Activated CD4-positive, alpha-beta T cell treated with anti-CD3 and anti-CD28 coated beads for 1 hour (primary cell): ENCODE measurements around the gene KRTAP4-6.
"Not testable (repeated sequence)": the region's sequence is repeated elsewhere in the genome, so short reads cannot be mapped to it uniquely, and the experiment has no call there.

Experiments used
- DNase-seq: peaks from one replicate; pipeline ENCODE4 v3.0.0-alpha.2; 2020

KRTAP4-6 gene

DNA sequence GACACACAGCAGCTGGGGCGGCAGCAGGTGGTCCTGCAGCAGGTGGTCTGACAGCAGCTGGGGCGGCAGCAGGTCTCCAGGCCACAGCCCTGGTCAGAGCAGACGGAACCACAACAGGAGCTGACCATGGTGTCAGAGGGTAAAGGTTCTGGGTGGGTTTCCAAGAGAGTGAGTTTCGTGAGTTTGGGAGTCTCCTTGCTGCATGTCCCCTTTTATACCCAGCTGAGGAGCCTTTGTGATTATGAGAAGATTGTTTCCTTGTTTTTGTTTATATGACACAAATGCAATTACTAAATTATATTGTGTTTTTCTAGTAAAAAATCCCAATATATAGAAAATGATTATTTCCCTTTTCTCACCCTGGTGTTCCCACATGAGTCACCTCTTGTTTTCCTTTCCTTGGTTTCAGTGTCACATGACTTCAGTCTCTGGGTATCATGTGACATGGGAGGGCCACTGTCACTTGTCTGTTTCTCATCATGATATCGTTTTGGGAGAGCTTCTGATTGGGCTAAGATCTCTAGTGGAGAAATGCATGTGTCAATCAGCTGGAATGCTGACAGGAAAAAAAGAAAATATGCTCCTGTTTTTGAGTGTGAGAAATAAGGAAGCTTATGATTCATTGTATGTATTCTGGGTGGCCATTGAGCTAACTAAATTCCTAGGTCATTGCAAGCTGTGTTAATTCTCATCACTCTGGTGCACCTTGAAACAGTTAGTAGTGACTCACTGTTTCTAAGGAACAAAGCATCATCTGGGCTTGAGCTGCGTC, at the start of gene KRTAP4-6:
TSS of gene KRTAP4-6 (minus strand) at position 185 of the 772 bp plus-strand sequence. CDS start at position 128, 57 bp downstream.
- no peak for DNase-seq

DNA sequence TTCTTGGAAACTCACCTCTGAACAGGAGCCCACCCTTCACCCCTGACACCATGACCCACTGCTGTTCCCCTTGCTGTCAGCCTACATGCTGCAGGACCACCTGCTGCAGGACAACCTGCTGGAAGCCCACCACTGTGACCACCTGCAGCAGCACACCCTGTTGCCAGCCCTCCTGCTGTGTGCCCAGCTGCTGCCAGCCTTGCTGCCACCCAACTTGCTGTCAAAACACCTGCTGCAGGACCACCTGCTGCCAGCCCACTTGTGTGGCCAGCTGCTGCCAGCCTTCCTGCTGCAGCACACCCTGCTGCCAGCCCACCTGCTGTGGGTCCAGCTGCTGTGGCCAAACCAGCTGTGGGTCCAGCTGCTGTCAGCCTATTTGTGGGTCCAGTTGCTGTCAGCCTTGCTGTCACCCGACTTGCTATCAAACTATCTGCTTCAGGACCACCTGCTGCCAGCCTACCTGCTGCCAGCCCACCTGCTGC, 49.5 kb upstream of the KRTAP4-6 start, which contains the start of gene KRTAP9-1:
TSS of gene KRTAP9-1 (plus strand) at position 51 of the 482 bp plus-strand sequence. CDS start at position 51, 0 bp downstream.
- DNase-seq, result not testable (repeated sequence)

- no peak for DNase-seq
Measured at GRCh38 chr17:41186872-41187271, 46.5 kb upstream of the KRTAP4-6 start.

GRCh38 chr17:41185001-41185400, 44.7 kb upstream of the KRTAP4-6 start:
- DNase-seq, result no peak

- no peak for DNase-seq
Measured at GRCh38 chr17:41184480-41184961, 44.2 kb upstream of the KRTAP4-6 start, which contains the start of gene KRTAP4-1. TSS of gene KRTAP4-1 (minus strand) at chr17:41184911. CDS start at chr17:41184854, 57 bp downstream.

DNA sequence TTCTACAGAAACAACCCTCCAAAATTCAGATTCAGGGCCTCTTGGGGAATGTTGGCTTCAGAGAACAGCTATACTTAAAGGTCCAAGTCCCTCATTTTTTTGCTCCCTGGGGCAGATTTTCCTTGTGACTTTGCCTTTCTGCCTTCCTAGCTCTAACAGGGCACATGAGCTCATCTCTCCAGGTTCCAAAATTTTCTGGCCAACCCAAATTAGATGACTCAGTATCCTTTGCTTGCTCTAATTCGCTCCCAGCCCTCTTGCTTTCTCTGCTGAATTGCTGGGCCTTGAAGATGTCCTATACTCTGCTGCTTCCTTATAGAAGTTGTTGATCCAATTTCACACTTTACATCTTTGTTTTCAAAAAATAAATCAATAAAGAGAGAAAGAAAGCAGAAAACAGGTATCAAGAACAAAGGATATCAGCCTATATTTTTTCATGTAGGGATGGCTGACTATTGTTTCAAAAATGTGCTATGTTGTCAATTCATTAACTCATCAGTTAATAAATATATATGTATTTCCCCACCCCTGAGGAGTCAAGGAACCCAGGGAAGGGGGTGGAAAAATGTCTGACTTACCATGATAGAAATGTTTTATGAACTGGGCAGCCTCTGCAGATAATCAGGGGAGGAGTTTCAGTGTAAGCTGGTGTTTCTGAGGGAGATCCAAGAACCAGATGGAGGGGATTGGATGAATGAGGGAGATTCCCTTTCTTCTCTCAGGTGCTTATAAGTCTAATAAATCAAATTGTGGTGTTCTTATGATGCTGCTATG, 38.7 kb upstream of the KRTAP4-6 start:
- no peak for DNase-seq

GRCh38 chr17:41178341-41178740, 38.0 kb upstream of the KRTAP4-6 start:
- no peak for DNase-seq

DNA sequence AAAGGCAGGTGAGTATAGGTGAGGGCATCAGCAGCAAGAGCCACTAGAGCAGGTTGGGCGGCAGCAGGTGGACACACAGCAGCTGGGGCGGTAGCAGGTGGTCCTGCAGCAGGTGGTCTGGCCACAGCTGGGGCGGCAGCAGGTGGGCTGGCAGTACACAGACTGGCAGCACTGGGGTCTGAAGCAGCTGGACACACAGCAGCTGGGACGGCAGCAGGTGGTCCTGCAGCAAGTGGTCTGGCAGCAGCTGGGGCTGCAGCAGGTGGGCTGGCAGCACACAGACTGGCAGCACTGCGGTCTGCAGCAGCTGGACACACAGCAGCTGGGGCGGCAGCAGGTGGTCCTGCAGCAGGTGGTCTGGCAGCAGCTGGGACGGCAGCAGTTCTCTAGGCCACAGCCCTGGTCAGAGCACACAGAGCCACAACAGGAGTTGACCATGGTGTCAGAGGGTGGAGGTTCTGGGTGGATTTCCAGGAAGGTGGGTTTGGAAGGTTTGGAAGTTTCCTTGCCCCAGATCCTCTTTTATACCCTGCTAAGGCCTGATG, 37.5 kb upstream of the KRTAP4-6 start, which contains the start of gene KRTAP4-2:
TSS of gene KRTAP4-2 (minus strand) at position 495 of the 545 bp plus-strand sequence. CDS start at position 438, 57 bp downstream.
- DNase-seq, result no peak

DNA sequence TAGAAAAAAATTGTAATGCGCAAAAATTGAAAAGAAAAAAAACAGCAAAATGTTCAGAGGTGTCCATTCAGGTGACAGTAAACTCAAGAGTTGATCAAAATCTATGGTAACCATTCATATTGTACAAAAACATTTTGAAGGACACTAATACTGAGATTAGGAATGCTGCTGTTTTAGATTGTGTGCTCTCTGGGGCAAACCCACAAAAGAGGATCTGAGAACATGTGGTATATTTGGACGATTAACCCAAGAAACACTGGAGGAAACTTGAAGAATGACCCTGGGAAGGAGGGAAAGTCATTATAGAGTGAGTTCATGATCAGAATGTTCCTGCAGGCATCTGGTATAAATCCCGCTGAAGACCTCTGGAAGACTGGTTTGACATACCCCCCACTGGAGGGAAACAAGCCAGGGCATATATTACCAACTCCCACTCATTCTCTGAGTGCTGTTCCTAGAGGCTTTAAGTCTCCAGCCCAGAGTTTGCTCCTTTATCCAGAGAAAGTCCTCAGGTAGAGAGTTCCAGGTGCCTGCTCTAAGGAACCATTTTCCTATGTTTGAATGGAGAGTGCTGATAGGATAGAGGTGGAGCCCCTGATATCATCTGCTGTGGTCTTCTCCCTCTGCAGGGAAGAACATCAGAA, 36.5 kb upstream of the KRTAP4-6 start:
- DNase-seq, result no peak

GRCh38 chr17:41171886-41172285, 31.5 kb upstream of the KRTAP4-6 start:
- DNase-seq, result no peak

- no peak for DNase-seq
Measured at GRCh38 chr17:41168121-41168520, 27.8 kb upstream of the KRTAP4-6 start, which contains the start of gene KRTAP4-3. TSS of gene KRTAP4-3 (minus strand) at chr17:41168221. CDS start at chr17:41168172, 49 bp downstream.

- DNase-seq, result no peak
Measured at GRCh38 chr17:41167561-41167960, 27.2 kb upstream of the KRTAP4-6 start.

DNA sequence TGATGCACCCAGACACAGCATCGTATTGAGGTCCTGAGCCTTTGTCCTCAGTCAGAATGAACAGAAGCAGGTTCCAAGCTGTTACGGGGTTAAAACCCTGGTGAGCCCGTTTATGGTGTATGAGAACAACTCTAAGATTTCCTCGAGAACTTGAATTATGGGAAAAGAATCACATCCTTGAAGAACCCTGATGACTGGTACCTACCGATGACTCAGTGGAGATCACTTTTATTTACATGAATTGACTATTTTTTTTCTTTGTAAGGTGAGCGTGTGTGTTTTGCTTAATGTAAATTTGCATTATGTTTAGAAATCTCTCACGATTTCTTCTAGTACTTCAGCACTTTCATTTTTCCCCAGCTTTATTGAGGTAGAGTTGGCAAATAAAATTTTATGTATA, 23.5 kb upstream of the KRTAP4-6 start:
- no peak for DNase-seq

GRCh38 chr17:41160648-41161047, 20.3 kb upstream of the KRTAP4-6 start, which contains the start of gene KRTAP4-4:
TSS of gene KRTAP4-4 (minus strand) at chr17:41160748. CDS start at chr17:41160691, 57 bp downstream.
- DNase-seq, result no peak

DNA sequence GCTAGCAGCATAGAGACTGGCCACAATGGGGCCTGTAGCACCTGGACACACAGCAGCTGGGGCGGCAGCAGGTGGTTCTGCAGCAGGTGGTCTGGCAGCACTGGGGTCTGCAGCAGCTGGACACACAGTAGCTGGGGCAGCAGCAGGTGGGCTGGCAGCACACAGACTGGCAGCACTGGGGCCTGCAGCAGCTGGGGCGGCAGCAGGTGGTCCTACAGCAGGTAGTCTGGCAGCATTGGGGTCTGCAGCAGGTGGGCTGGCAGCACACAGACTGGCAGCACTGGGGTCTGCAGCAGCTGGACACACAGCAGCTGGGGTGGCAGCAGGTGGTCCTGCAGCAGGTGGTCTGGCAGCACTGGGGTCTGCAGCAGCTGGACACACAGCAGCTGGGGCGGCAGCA, 19.8 kb upstream of the KRTAP4-6 start:
- DNase-seq, result not testable (repeated sequence)

GRCh38 chr17:41153856-41154255, 13.5 kb upstream of the KRTAP4-6 start:
- DNase-seq, result no peak

DNA sequence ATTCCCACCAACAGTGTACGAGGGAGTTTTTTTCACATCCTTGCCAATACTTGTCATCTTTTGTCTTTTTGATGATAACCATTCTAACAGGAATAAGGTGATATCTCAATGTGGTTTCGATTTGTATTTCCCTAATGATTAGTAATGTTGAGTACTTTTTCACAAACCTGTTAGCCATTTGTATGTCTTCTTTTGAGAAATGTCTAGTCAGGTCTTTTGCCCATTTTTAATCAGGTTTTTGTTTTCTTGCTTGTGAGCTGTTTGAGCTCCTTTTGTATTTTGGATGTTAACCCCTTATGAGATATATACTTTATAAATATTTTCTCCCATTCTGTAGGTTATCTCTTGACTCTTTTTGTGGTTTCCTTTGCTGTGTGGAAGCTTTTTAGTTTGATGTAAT, 11.2 kb upstream of the KRTAP4-6 start:
- no peak for DNase-seq

DNA sequence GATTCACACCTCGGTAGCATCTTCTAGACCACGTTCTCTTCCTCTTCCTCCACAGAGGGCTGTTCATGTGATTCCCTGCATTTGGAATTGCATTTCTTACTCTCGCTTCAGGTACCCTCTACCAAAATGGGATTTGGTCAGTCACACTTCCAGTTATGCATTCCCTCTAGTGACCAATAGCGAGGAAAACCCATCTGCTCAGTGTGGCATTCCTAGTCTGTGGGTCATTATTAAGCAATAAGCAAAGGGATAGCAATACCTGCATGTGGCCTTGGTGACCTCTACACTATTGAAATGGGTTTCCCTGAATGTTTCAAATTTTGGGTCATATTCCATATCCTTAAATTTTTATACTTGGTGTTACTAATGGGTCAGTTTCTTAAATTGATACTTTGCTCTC, 9.7 kb upstream of the KRTAP4-6 start:
- no peak for DNase-seq

DNA sequence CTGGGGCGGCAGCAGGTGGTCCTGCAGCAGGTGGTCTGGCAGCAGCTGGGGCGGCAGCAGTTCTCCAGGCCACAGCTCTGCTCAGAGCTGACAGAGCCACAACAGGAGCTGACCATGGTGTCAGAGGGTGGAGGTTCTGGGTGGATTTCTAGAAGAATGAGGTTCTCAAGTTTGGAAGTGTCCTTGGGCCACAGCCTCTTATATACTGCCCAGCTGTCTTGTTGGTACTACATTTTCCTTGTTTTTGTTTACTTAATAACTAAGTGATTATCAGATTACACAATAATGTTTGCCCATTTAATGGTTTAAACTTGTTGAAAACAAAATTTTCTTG, 9.3 kb upstream of the KRTAP4-6 start, which contains the start of gene KRTAP4-5:
TSS of gene KRTAP4-5 (minus strand) at position 174 of the 334 bp plus-strand sequence. CDS start at position 116, 58 bp downstream.
- no peak for DNase-seq

DNA sequence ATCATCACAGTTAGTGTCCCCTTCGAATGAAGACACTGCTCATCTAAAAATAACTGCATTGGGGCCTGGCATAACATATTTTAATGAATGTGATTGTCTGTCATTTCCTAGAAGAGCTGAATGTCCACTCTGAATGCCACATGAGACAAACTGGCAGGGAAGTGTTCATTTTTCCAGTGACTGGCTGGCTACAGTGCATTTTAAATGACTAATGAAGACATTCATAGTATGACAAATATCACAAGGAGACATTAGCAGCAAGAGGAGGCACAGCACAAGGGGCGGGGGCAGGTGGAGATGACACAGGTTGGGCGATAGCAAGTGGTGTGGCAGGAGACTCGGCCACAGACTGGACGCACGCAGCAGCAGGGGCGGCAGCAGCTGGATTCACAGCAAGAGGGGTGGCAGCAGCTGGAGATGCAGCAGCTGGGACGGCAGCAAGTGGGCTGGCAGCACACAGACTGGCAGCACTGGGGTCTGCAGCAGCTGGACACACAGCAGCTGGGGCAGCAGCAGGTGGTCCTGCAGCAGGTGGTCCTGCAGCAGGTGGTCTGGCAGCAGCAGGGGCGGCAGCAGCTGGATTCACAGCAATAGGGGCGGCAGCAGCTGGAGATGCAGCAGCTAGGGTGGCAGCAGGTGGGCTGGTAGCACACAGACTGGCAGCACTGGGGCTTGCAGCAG, 8.8 kb upstream of the KRTAP4-6 start:
- DNase-seq, result not testable (repeated sequence)

DNA sequence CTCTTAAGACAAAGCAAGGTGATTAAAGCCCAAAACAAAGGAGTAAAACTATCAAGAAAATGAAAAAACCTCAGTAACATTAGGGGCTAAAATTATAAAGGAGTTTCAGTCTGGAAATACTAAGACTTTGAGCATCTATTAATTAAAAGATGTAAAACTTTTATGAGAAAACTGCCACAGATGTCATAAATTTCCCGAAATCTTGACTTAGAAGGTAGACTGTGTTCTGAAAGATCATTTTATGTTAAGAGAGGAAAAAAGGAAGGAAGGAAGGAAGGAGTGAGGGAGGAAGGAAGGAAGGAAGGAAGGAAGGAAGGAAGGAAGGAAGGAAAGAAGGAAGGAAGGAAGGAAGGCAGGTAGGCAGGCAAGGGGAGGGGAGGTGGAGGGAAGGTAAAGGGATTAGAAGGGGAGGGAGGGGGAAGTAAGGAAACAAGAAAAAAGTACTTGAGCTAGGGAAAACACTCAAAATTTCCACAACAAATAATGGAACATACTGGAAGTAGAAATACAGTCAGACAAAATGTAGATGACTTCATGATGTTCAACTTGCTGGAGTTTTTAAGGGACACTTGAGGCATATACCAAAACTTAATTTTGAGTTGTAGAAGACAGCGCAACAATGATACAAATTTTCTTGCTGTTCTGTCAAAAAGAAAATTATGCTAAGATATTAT, 7.3 kb upstream of the KRTAP4-6 start:
- DNase-seq, result no peak
